ENCODE results near the gene GJC2.

Gene GJC2

GRCh38 chr1:228146417-228147150 is 3.1 kb upstream of the GJC2 start:
- DNase-seq = no peak

DNA sequence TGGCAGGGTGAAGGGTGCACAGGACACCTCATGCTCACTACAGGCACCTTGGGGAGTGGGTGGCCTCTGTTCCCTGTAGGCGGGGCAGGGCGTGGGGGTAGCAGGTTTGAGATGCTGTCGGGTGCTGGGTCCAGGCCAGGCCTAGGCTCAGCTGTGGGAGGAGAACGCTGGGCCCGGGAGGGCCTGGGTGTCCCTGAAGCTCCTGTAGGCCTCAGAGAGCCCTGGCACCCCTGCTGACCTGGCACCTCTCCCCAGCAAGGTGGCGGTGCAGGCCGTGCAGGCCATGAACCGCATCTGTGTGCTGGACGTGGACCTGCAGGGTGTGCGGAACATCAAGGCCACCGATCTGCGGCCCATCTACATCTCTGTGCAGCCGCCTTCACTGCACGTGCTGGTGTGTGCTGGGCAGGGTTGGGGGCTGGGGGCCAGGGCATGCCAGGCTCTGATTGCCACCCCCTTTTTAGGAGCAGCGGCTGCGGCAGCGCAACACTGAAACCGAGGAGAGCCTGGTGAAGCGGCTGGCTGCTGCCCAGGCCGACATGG is 2.5 kb upstream of the GJC2 start:
- no peak for DNase-seq

DNA sequence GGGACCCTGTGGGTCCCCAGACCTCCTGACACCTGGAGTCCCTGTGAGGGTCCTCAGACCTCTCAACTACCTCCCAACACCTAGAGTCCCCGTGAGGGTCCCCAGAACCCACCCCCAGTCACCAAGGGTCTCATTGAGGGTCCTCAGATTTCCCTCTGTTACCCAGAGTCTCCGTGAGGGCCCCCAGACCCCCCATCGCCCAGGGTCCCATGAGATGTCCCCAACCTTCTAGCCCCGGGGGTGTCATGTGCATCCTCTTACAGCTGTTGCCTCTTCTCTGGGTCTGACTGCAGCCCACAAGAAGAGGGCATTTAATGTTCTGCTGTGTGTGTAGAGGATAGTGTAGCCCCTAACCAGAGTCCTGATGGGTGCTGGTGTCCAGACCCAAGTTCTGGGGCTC is 2.0 kb upstream of the GJC2 start:
- no peak for DNase-seq

- DNase-seq = no peak
Observed at GRCh38 chr1:228148196-228148861, 1.4 kb upstream of the GJC2 start.

- no peak for DNase-seq
Observed at GRCh38 chr1:228148935-228149405, 760 bp upstream of the GJC2 start.

DNA sequence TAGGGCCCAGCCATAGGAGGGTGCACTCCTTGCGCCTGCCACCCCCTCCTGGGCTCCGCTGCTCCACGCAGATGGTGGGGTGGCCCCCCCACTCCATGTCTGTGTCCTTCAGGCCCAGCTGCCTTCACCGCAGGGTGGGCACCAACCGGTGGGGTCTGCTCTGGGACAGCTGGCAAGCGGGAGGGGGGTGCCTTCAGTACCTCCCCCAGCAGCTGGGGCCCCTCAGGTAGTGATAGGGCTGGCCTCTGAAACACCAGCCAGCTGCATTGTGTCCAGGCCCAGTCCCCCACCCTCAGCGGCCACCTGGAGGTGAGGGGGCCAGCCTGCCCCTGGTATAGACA is 360 bp downstream of the GJC2 start:
- DNase-seq = no peak

- DNase-seq = no peak
Observed at GRCh38 chr1:228150461-228151179, 890 bp downstream of the GJC2 start.

DNA sequence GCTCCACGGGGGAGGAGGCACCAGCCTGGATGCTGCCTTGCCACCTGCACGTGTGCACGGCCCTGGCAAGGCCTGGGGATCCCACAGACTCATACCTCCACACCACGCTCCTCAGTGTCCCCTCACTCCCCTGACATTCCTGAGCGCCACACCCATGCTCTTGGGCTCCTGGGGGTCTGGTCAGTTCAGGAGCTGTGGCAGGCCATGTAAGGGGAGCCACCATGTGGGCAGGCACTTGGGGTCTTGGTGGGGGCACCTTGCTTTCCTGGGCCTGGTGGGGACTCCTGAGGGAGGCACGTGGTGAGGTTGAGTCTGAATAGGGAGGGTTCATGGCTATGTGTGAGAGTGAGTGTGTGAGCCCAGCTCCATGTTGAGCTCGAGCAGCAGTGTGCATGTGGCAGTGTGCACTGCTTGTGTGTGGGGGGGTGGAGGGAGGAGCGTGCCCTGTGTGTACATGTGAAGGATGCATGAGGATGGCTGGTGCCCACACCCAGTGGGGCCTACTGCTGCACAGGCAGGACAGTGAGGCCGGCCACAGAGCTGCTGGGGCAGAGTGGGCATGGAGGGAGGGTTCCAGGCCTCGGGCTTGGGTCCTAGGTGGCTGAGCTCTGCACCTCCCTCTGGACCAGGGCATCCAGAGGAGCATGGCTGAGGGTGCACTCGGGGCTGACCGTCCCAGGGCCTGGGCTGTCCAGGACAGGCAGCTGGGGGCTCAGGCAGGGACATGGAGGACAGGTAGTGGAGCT is 1.6 kb downstream of the GJC2 start:
- DNase-seq = no peak

DNA sequence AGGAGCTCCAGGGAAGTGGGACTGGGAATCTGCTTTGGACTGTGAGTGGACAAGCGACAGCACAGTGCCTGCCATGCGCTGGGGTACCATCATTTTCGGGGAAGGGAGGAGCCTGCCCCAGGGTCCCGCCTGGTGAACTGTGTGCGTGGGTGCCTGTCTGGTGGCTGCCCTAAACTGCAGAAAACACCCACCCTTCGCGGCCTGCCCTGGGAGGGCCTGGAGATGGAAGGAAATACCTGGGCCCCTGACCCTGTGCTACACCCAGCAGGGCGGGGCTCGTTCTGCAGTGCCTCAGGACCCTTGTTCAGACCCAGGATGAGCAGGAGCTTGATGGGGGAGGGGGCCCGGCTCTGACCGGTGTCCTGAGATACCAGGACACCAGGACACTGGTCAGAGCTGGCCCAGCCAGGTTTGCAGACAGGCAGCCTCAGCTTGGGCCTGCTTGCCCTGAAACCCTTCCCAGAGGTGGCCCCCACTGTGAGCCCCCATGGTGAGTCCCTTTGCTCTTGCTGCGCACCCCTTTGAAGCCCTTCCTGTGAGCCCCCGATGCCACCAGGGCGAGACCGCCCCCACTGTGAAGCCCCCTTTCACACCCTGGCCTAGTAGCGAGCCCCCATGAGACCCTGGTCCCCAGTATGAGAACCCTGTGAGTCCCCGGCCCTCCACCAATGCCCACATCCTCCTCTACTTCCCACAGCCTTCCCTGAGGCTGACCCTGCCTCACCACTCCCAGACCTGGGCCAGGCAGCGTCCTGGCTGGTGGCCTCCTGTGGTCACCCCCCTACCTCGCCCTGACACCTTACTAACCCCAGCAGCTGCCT is 2.6 kb downstream of the GJC2 start:
- no peak for DNase-seq

DNA sequence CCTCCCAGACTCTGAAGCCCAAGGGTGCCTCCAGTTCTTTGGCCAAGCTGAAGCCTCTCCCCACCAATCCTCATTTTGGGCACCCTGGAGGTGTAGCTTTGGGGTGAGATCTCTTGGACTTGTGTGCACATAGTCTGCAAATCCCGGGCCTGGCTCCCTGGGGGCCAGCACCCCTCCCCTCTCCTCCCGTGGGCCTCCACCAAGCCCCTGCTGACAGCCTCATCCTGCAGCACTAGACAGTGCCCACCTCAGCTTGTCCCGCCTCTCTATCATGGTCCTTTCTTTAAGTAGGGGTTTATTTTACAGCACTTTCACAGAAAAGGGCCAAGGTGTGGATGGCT is 3.2 kb downstream of the GJC2 start:
- DNase-seq = no peak

DNA sequence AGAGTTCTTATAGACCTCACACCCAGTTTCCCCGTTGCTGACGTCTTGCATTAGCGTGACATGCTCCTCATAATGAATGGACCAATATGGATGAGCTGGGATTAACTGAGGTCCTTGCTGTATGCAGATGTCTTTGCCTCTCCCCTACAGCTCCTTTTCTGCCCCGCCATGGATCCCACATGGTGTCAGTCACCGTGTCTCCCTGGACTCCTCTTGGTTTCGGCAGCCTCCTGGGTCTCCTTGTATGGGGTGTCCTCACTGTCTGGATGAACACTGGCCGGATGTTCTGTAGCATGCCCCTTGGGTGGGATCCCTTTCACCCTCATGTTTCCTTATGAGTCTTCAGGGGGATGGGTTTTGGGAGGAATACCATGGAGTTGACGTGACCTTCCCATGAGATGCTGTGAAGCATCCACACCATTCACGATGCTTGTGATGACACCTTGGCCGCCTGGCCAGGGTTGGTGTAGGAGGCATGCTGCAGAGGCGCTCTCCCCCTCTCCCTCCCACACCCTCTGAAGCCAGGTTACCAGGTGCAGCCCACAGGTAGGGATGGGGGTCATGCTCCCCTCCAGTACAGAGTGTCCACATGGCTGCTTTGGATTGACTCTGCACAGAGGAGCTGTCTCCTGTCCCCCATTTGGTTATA is 4.4 kb downstream of the GJC2 start:
- no peak for DNase-seq

DNA sequence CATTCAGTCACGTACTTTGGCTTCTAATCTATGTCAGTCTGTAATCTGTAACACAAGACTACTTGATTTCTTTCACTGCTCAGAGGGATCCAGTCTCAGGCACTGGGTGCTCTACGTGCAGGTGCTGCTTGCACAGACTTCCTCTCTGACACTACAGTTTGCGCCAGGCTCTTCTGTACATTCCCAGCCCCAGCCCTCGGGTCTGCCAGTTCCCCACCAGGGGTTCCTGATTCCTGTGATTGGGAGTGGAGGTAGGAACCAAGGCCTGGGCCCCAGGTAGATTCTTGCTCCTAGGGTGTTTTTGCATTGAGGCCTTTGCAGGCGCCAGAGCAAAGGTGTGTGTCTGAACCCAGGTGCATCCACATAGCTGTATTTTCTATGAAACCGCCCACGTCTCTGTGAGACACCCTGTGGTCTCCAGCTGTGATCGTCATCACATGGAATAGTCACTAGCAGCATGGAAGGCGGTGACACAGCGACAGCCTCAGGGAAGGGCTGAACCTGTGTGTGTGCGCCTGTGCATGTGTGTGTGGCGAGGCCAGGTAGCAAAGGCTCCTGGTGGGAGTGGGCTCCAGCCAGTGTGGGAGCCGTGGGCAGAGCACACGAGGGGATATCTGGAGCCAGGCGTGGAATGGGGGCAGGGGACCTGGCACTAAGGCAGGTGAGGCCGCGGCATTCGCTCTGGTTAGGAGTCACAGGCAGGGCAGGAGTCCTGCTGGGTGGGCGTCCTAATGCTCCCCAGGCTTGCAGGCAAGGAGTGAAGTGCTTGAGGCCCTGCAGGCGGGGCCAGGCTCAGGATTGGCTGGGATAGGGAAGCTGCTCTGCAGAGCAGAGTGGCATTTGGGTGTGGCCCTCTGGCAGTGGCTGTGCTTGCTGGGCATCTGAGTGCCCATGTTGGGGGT is 5.2 kb downstream of the GJC2 start:
- DNase-seq = no peak

DNA sequence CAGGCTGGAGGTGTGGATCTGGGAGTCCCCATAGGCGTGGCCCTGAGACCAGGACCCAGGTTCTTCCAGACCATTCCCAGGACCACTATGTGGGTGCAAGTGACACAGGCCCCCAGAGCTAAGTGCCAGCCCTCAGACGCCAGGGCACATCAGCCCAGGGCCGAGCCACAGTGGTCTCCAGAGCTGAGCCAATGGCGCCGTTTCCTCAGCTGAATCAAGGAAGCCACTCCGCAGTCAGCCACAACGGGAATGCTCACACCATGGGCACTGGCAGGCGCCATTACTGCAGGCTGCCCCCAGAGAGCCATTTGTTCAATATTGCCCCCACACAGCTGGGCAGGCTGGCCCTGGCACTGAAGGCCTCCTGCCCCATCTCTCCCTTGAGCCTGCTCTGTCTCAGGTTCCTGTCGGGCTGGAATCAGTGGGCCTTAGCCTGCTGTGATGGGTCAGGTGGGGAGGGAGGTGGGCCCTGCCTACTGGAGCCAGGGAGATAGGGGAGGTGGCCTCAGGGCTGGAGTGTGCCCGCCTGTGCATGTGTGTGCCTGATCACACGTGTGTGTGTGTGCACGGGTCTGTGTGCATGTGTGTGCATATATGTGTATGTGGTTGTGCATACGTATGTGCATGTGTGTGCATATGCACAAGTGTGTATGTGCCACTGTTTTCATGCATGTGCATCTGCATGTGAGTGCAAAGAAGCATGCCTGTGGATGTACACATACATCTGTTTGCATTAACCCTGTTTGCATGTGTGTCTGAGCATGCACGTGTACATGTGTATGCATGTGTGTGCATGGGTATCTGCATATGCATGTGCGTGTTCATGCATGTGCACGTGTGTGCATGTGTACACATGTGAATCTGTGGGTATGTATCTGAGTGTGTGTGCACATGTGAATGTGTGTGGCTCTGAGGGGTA is 6.1 kb downstream of the GJC2 start:
- no peak for DNase-seq

- DNase-seq = no peak
Observed at GRCh38 chr1:228156515-228156881, 6.8 kb downstream of the GJC2 start.

GRCh38 chr1:228156941-228157728 is 7.4 kb downstream of the GJC2 start:
- DNase-seq = no peak

DNA sequence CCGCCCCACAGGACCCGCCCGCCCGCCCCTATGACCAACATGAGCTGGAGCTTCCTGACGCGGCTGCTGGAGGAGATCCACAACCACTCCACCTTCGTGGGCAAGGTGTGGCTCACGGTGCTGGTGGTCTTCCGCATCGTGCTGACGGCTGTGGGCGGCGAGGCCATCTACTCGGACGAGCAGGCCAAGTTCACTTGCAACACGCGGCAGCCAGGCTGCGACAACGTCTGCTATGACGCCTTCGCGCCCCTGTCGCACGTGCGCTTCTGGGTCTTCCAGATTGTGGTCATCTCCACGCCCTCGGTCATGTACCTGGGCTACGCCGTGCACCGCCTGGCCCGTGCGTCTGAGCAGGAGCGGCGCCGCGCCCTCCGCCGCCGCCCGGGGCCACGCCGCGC is 8.0 kb downstream of the GJC2 start:
- DNase-seq = no peak

- no peak for DNase-seq
Observed at GRCh38 chr1:228158151-228159007, 8.6 kb downstream of the GJC2 start.

All from CD4-positive, alpha-beta T cell treated with Interleukin-10 for 1 hour (primary cell).